Spleen (tissue), 11 donors: ENCODE results near the gene PTPRN2. TPM values are rescaled to one million over a fixed set of nuclear protein-coding genes. Genes with fewer than 3 reads are reported as not detected.

Experiments used
- DNase-seq: peaks from one replicate; pipeline ENCODE4 v3.0.0-alpha.2; 2020
- H3K27ac ChIP-seq, 8 donors: fragments of 200-600 bp; sonication (generic) in 7 of 8; 1 replicate in 4 of 8; 2 replicates in 4 of 8; pipeline versions ENCODE4 v1.5.0 to v1.8.0; 2016 to 2021; ENCODE audit warnings: inconsistent platforms in 4 of 8, mild to moderate bottlenecking in 4 of 8, moderate library complexity in 1 of 8
- H3K27me3 ChIP-seq, 7 donors: fragments of 200-600 bp; sonication (generic) in 6 of 7; replicated peaks in 1 of 7; 1 replicate in 4 of 7; 2 replicates in 3 of 7; pipeline versions ENCODE4 v1.5.0 to v1.8.0; 2016 to 2021; ENCODE audit warnings: inconsistent platforms in 3 of 7, mild to moderate bottlenecking in 1 of 7
- H3K36me3 ChIP-seq, 6 donors: fragments of 200-600 bp; sonication (generic) in 5 of 6; 1 replicate in 4 of 6; 2 replicates in 2 of 6; pipeline versions ENCODE4 v1.5.0 to v1.8.0; 2016 to 2021; ENCODE audit warnings: inconsistent platforms in 2 of 6
- H3K4me1 ChIP-seq, 6 donors: fragments of 200-600 bp; sonication (generic) in 5 of 6; 1 replicate in 3 of 6; 2 replicates in 3 of 6; pipeline versions ENCODE4 v1.5.0 to v1.8.0; 2016 to 2021; ENCODE audit warnings: inconsistent platforms in 3 of 6
- H3K4me3 ChIP-seq, 8 donors: fragments of 200-600 bp; sonication (generic) in 7 of 8; 1 replicate in 4 of 8; 2 replicates in 4 of 8; pipeline versions ENCODE4 v1.5.0 to v1.8.0; 2016 to 2021; ENCODE audit warnings: inconsistent platforms in 4 of 8, mild to moderate bottlenecking in 4 of 8, moderate library complexity in 2 of 8
- H3K9me3 ChIP-seq, 8 donors: fragments of 200-600 bp; sonication (generic) in 7 of 8; 1 replicate in 4 of 8; 2 replicates in 4 of 8; pipeline versions ENCODE4 v1.5.0 to v1.8.0; 2016 to 2021; ENCODE audit warnings: inconsistent platforms in 4 of 8
- CTCF ChIP-seq, 11 experiments: fragments of 200-600 bp in 7 of 11; fragments of 450-650 bp in 4 of 11; sonication (generic) in 4 of 11; IDR thresholded peaks in 8 of 11; conservative IDR thresholded peaks in 3 of 11; 1 replicate in 7 of 11; 2 replicates in 4 of 11; pipeline versions ENCODE4 v1.4.0 to v1.8.0; 2016 to 2021; ENCODE audit warnings: antibody characterized with exemption in 11 of 11, inconsistent platforms in 4 of 11, mild to moderate bottlenecking in 1 of 11
- POLR2A ChIP-seq, 3 donors: fragments of 450-650 bp; IDR thresholded peaks; one replicate each; pipeline ENCODE4 v1.5.1; 2017; ENCODE audit warnings: antibody characterized with exemption in 3 of 3, mild to moderate bottlenecking in 1 of 3
- POLR2AphosphoS5 ChIP-seq, 3 donors: sonication (generic); formaldehyde crosslinking; IDR thresholded peaks; one replicate each; pipeline ENCODE4 v1.5.1; 2017; ENCODE audit warnings: antibody characterized with exemption in 3 of 3
- WGBS, 5 donors: extraction: QIAGEN DNeasy Blood & Tissue Kit in 3 of 5; methylation state at CpG; one replicate each; pipeline versions ENCODE4 v1.1.5 to v1.1.7; 2013 to 2018; 5-methylcytosine and 5-hydroxymethylcytosine counted together
- intact Hi-C: fragments of 100-400 bp; cut with DNase I; formaldehyde crosslinking; loops from one replicate; pipeline ENCODE4 v1.15.0; 2023; ENCODE audit warnings: low total_unique reads
- polyA plus RNA-seq, 3 donors: library from polyadenylated mRNA; stranded (reverse); fragments of 200-250 nt; gene quantifications; one replicate each; pipeline ENCODE4 v1.2.1, GENCODE V29; 2013
- total RNA-seq, 7 donors: library from RNA; depleted of rRNA in 3 of 7; stranded (reverse); fragments of >200 nt in 3 of 7; fragmentation: NEBNext Ultra II Directional in 4 of 7; extraction: Animal tissue kit (Norgen Biotek cat#: 25700) in 4 of 7; gene quantifications; one replicate each; pipeline versions ENCODE4 v1.1.0 to v1.2.1, GENCODE V29; 2016 to 2021
- donor health status: healthy with polysubstance abuse.
- donor health status: DM: no; HTN: no; CAD: no; lungs with moderate emphysema.
- donor health status: DM: no; HTN: no; CAD: no.
- donor health status: Bipolar disorder and iron deficiency.
- donor health status: healthy.
- donor health status: DM: no; HTN: no; CAD: no.
- donor health status: DM: yes; HTN: yes; CAD: no.

Gene PTPRN2
- total and polyA plus RNA-seq, 10 donors: 7.0 to 22.8 (median 16.8) TPM

- no peak overlapping the region for H3K4me3 ChIP-seq
- H3K9me3 ChIP-seq: peaks cover 0 to 19% (median 7%) of the 10 kb centered on the region in 8 donors
- 90 to 96% (median 93%) methylated on average over 17 to 29 of the region's 29 CpGs for WGBS, 5 donors
- intact Hi-C loops: no loop called here
- H3K27me3 ChIP-seq: peaks cover 0 to under 1% (median 0%) of the 10 kb centered on the region in 7 donors
- no peaks in the 10 kb centered on the region for H3K36me3 ChIP-seq
- H3K4me1 ChIP-seq: no peaks in the 10 kb centered on the region
- DNase-seq: peak; percentile 51
- no peak for TF ChIP-seq CTCF (IDR thresholded peaks at IDR 0.05 in 8 of 11, conservative IDR thresholded peaks at IDR 0.05 in 3 of 11)
- no peak for TF ChIP-seq POLR2A (IDR thresholded peaks at IDR 0.05)
- no peak for TF ChIP-seq POLR2AphosphoS5 (IDR thresholded peaks at IDR 0.05)
- H3K27ac ChIP-seq: no peak overlapping the region
Measured at GRCh38 chr7:157866336-157866924, 721.2 kb downstream of the PTPRN2 start.

- intact Hi-C loops: no loop called here
- H3K4me3 ChIP-seq: no peak overlapping the region
- no peaks in the 10 kb centered on the region for H3K4me1 ChIP-seq
- H3K27me3 ChIP-seq: peaks cover 0 to 6% (median 0%) of the 10 kb centered on the region in 7 donors
- H3K27ac ChIP-seq: no peak overlapping the region
- 82 to 88% (median 86%) methylated on average over 23 to 27 of the region's 27 CpGs for WGBS, 5 donors
- TF ChIP-seq POLR2AphosphoS5 (IDR thresholded peaks at IDR 0.05) (no peak), POLR2A (IDR thresholded peaks at IDR 0.05) (no peak), CTCF (IDR thresholded peaks at IDR 0.05 in 8 of 11, conservative IDR thresholded peaks at IDR 0.05 in 3 of 11) (no peak)
- H3K36me3 ChIP-seq: no peaks in the 10 kb centered on the region
- DNase-seq: peak; percentile 68
- peaks cover 0 to 19% (median 7%) of the 10 kb centered on the region in 8 donors for H3K9me3 ChIP-seq
Measured at GRCh38 chr7:157865351-157866165, 722.1 kb downstream of the PTPRN2 start.

- peak; percentile 60 for DNase-seq
- intact Hi-C loops: no loop called here
- Histone ChIP-seq H3K4me1 (no peaks in the 10 kb centered on the region), H3K9me3 (peaks cover 0 to 15% (median 5%) of the 10 kb centered on the region in 8 donors), H3K36me3 (no peaks in the 10 kb centered on the region), H3K4me3 (no peak overlapping the region), H3K27ac (no peak overlapping the region), H3K27me3 (peaks cover 0 to 6% (median 0%) of the 10 kb centered on the region in 7 donors)
- TF ChIP-seq POLR2AphosphoS5 (IDR thresholded peaks at IDR 0.05): no peak
- no peak for TF ChIP-seq POLR2A (IDR thresholded peaks at IDR 0.05)
- 82 to 93% (median 86%) methylated on average over 7 to 12 of the region's 12 CpGs for WGBS, 5 donors
Measured at GRCh38 chr7:157864911-157865310, 722.7 kb downstream of the PTPRN2 start.

- Histone ChIP-seq H3K27me3 (peaks cover 0 to 6% (median 0%) of the 10 kb centered on the region in 7 donors), H3K9me3 (peaks cover 0 to 7% (median 0%) of the 10 kb centered on the region in 8 donors), H3K4me3 (no peak overlapping the region), H3K4me1 (no peaks in the 10 kb centered on the region), H3K27ac (no peak overlapping the region), H3K36me3 (no peaks in the 10 kb centered on the region)
- WGBS, 5 donors: 80 to 89% (median 87%) methylated on average over 28 to 31 of the region's 31 CpGs
- peak; percentile 70 for DNase-seq
- TF ChIP-seq POLR2AphosphoS5 (IDR thresholded peaks at IDR 0.05): no peak
- no peak for TF ChIP-seq POLR2A (IDR thresholded peaks at IDR 0.05)
- no peak for TF ChIP-seq CTCF (IDR thresholded peaks at IDR 0.05 in 8 of 11, conservative IDR thresholded peaks at IDR 0.05 in 3 of 11)
- intact Hi-C loops: no loop called here
Measured at GRCh38 chr7:157863906-157864810, 723.5 kb downstream of the PTPRN2 start.
